Measurements from ENCODE around the gene HJV. TPM values are rescaled to one million over a fixed set of nuclear protein-coding genes. Genes with fewer than 3 reads are reported as not detected.

Gene HJV
- total RNA-seq, 2 donors from 2014 or later = 73.3 to 153 TPM

- H3K4me3 ChIP-seq = peak overlapping the region; percentile 32 to 38
- no peaks in the 10 kb centered on the region for H3K27me3 ChIP-seq
- DNase-seq (ENCODE audit: low spot score) = no peak
- peak overlapping the region; percentile 96 to 98 for H3K27ac ChIP-seq
- H3K36me3 ChIP-seq = no peaks in the 10 kb centered on the region
- H3K4me1 ChIP-seq = peaks cover 0 to 67% of the 10 kb centered on the region in 2 donors
- TF ChIP-seq, protein P1, sequence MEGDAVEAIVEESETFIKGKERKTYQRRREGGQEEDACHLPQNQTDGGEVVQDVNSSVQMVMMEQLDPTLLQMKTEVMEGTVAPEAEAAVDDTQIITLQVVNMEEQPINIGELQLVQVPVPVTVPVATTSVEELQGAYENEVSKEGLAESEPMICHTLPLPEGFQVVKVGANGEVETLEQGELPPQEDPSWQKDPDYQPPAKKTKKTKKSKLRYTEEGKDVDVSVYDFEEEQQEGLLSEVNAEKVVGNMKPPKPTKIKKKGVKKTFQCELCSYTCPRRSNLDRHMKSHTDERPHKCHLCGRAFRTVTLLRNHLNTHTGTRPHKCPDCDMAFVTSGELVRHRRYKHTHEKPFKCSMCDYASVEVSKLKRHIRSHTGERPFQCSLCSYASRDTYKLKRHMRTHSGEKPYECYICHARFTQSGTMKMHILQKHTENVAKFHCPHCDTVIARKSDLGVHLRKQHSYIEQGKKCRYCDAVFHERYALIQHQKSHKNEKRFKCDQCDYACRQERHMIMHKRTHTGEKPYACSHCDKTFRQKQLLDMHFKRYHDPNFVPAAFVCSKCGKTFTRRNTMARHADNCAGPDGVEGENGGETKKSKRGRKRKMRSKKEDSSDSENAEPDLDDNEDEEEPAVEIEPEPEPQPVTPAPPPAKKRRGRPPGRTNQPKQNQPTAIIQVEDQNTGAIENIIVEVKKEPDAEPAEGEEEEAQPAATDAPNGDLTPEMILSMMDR (IDR thresholded peaks at IDR 0.05) = no peak
- H3K9me3 ChIP-seq = no peaks in the 10 kb centered on the region
Observed at GRCh38 chr1:145985129-145985501, 36.4 kb downstream of the HJV start.

DNA sequence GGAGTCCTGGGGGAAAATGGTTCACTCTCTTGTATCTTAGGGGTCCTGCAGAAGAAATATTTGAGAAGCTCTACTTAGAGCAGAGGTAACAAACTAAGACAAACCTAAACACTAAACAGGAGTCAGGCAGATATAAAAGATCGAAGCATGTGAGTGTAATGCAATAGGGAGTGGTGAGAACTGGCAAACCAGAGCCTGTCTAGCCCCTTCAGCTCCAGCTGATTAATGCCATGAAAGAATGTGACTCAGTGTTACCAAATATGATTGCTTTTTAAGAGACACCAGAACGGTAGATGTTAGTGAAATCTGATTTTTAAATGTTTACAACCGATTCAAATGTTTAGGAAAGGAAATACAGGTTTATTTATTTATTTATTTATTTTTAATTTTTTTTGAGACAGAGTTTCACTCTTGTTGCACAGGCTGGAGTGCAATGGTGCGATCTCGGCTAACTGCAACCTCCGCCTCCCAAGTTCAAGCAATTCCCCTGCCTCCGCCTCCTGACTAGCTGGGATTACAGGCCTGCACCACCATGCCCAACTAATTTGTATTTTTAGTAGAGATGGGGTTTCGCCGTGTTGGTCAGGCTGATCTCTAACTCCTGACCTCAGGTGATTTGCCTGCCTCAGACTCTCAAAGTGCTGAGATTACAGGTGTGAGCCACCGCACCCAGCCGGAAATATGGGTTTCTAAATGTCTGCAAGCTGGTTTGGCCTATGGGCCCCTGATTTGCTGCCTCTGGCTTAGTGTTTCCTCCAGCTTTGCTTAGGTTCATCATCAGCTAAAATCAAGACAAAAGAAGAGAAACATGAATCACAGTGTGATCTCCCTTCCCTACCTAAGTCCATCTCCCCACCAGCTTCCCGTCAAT is 37.3 kb downstream of the HJV start:
- Histone ChIP-seq H3K27me3 (no peaks in the 10 kb centered on the region), H3K4me3 (peak overlapping the region; percentile 5 to 38), H3K4me1 (peaks cover 0 to 73% of the 10 kb centered on the region in 2 donors), H3K27ac (peak overlapping the region; percentile 96 to 98), H3K9me3 (no peaks in the 10 kb centered on the region), H3K36me3 (no peaks in the 10 kb centered on the region)
- no peak for DNase-seq (ENCODE audit: low spot score)
- TF ChIP-seq, protein P1 (IDR thresholded peaks at IDR 0.05) = no peak

GRCh38 chr1:145983206-145983675 is 38.3 kb downstream of the HJV start:
- TF ChIP-seq, protein P1 (IDR thresholded peaks at IDR 0.05) = no peak
- H3K27ac ChIP-seq = peak overlapping the region; percentile 96 to 98
- peaks cover 0 to 83% of the 10 kb centered on the region in 2 donors for H3K4me1 ChIP-seq
- DNase-seq (ENCODE audit: low spot score) = no peak
- H3K9me3 ChIP-seq = no peaks in the 10 kb centered on the region
- H3K4me3 ChIP-seq = no peak overlapping the region
- H3K36me3 ChIP-seq = no peaks in the 10 kb centered on the region
- H3K27me3 ChIP-seq = no peaks in the 10 kb centered on the region

DNA sequence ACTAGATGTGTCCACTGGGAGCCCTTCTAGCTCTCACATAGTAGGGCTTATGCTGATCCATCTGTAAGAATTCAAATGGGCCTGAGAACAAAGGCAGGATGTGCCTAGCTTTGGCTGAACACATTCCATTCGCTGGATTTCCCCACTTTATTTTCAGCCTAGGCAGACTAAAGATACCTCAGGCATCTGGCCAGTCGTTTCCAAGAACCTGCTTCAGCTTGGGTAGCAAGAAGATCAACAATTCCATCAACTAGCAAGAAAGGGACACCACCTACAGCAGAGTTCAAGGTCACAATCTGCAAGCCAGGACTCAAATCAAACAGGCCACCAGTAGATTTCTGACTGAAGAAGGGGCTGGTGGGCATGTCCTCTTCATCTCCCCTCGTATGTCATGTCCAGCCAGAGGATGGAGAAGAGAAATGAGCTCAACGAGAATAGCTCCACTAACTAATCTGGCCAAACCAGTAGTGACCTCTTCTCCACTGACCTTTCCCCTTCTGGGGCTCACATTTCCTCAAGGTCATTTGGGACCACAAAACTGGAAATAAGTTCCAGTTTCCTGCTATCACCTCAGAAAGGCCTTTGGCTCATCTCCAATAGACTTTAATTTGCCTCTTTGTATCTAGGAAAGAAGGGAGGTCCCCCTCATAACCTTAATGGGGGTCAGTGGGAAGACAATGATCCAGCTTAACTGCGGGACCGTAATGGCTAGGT is 39.4 kb downstream of the HJV start:
- no peak for DNase-seq (ENCODE audit: low spot score)
- TF ChIP-seq, protein P1 (IDR thresholded peaks at IDR 0.05) = no peak
- Histone ChIP-seq H3K4me1 (peaks cover 0 to 94% of the 10 kb centered on the region in 2 donors), H3K4me3 (no peak overlapping the region), H3K36me3 (no peaks in the 10 kb centered on the region), H3K27me3 (no peaks in the 10 kb centered on the region), H3K27ac (peak overlapping the region; percentile 96 to 98), H3K9me3 (no peaks in the 10 kb centered on the region)

- Histone ChIP-seq H3K27ac (peak overlapping the region; percentile 96 to 98), H3K36me3 (no peaks in the 10 kb centered on the region), H3K9me3 (no peaks in the 10 kb centered on the region), H3K4me1 (peaks cover 0 to 82% of the 10 kb centered on the region in 2 donors), H3K27me3 (no peaks in the 10 kb centered on the region), H3K4me3 (peak overlapping the region in 1 of 2 donors; percentile 31)
- DNase-seq (ENCODE audit: low spot score) = no peak
- TF ChIP-seq, protein P1 (IDR thresholded peaks at IDR 0.05) = no peak
Observed at GRCh38 chr1:145980457-145980994, 41.0 kb downstream of the HJV start.

Data from right atrium auricular region (tissue), 2 donors.